MM.1S (cell line): ENCODE data around the gene HPS5.

Experiments used
- DNase-seq: peaks from one replicate; pipeline ENCODE4 v3.0.0-alpha.2; 2015
- H2AFZ ChIP-seq: fragments of 300-600 bp; sonication (generic); 2 replicates; pipeline ENCODE4 v1.6.0; 2016; ENCODE audit warnings: antibody characterized with exemption, low read length
- H3F3A ChIP-seq: fragments of 300-600 bp; sonication (generic); 2 replicates; pipeline ENCODE4 v1.6.1; 2016; ENCODE audit warnings: mild to moderate bottlenecking, antibody characterized with exemption, low read length, moderate library complexity, mixed read lengths; ENCODE audit not compliant: insufficient read depth
- H3K27ac ChIP-seq: fragments of 300-600 bp; sonication (generic); 2 replicates; pipeline ENCODE4 v1.5.1; 2016; ENCODE audit warnings: mild to moderate bottlenecking, low read length
- H3K27me3 ChIP-seq: fragments of 300-600 bp; sonication (generic); replicated peaks from 2 replicates; pipeline ENCODE4 v1.6.0; 2016; ENCODE audit warnings: low read length; ENCODE audit not compliant: insufficient read depth
- H3K36me3 ChIP-seq: fragments of 300-600 bp; sonication (generic); replicated peaks from 2 replicates; pipeline ENCODE4 v1.6.1; 2016; ENCODE audit warnings: mild to moderate bottlenecking, low read length, mixed read lengths; ENCODE audit not compliant: insufficient read depth
- H3K4me1 ChIP-seq: fragments of 300-600 bp; sonication (generic); 2 replicates; pipeline ENCODE4 v1.6.1; 2016; ENCODE audit warnings: low read length, mixed read lengths
- H3K4me2 ChIP-seq: fragments of 300-600 bp; sonication (generic); 2 replicates; pipeline ENCODE4 v1.6.0; 2016; ENCODE audit warnings: low read depth, low read length
- H3K4me3 ChIP-seq: fragments of 300-600 bp; sonication (generic); 2 replicates; pipeline ENCODE4 v1.5.1; 2016; ENCODE audit warnings: low read length, mixed read lengths
- H3K79me2 ChIP-seq: fragments of 300-600 bp; sonication (generic); 2 replicates; pipeline ENCODE4 v1.6.1; 2016; ENCODE audit warnings: mixed run types, low read length, mixed read lengths
- H3K9ac ChIP-seq: fragments of 300-600 bp; sonication (generic); 2 replicates; pipeline ENCODE4 v1.6.1; 2016; ENCODE audit warnings: low read length, mixed read lengths
- H3K9me2 ChIP-seq: fragments of 300-600 bp; sonication (generic); replicated peaks from 2 replicates; pipeline ENCODE4 v1.6.1; 2016; ENCODE audit warnings: mild to moderate bottlenecking, low read length, mixed read lengths; ENCODE audit not compliant: insufficient read depth
- H3K9me3 ChIP-seq: fragments of 300-600 bp; sonication (generic); replicated peaks from 2 replicates; pipeline ENCODE4 v1.6.1; 2016; ENCODE audit warnings: mild to moderate bottlenecking, low read length, mixed read lengths; ENCODE audit not compliant: insufficient read depth
- H4K20me1 ChIP-seq: fragments of 300-600 bp; sonication (generic); 2 replicates; pipeline ENCODE4 v1.6.1; 2016; ENCODE audit warnings: mild to moderate bottlenecking, low read length, moderate library complexity, mixed read lengths; ENCODE audit not compliant: insufficient read depth
- CTCF ChIP-seq: fragments of 300-600 bp; sonication (generic); IDR thresholded peaks from 2 replicates; pipeline ENCODE4 v1.5.1; 2016; ENCODE audit warnings: antibody characterized with exemption, low read length, mixed read lengths
- EZH2 ChIP-seq: fragments of 300-600 bp; sonication (generic); optimal IDR thresholded peaks from 2 replicates; pipeline ENCODE3; 2017; ENCODE audit warnings: low read depth, mild to moderate bottlenecking, antibody characterized with exemption, low read length, mixed read lengths
- EZH2phosphoT487 ChIP-seq: fragments of 300-600 bp; sonication (generic); IDR thresholded peaks from 2 replicates; pipeline ENCODE4 v1.6.1; 2018; ENCODE audit warnings: antibody characterized with exemption, low read length

Gene HPS5

GRCh38 chr11:18235394-18236334 is 86.3 kb downstream of the HPS5 start:
- no peaks in the 10 kb centered on the region for H3K79me2 ChIP-seq
- H3K4me1 ChIP-seq = no peaks in the 10 kb centered on the region
- H3K9ac ChIP-seq = no peak overlapping the region
- no peaks in the 10 kb centered on the region for H3K9me3 ChIP-seq
- no peaks in the 10 kb centered on the region for H3K36me3 ChIP-seq
- H3K27ac ChIP-seq = no peak overlapping the region
- DNase-seq = no peak
- TF ChIP-seq CTCF = no peak
- no peak for TF ChIP-seq EZH2phosphoT487
- no peaks in the 10 kb centered on the region for H4K20me1 ChIP-seq
- no peak overlapping the region for H2AFZ ChIP-seq
- no peaks in the 10 kb centered on the region for H3F3A ChIP-seq
- no peaks in the 10 kb centered on the region for H3K9me2 ChIP-seq
- H3K27me3 ChIP-seq = peaks cover 4% of the 10 kb centered on the region; the same call in 1 of the 2 replicates
- H3K4me3 ChIP-seq = no peak overlapping the region
- H3K4me2 ChIP-seq = no peak overlapping the region

GRCh38 chr11:18233912-18234311 is 88.0 kb downstream of the HPS5 start:
- no peak for DNase-seq
- Histone ChIP-seq H3K4me1 (peaks cover 6% of the 10 kb centered on the region), H3K9me3 (no peaks in the 10 kb centered on the region), H3K4me3 (no peak overlapping the region), H3F3A (peaks cover 8% of the 10 kb centered on the region; the same call in 1 of the 2 replicates), H3K79me2 (no peaks in the 10 kb centered on the region), H4K20me1 (no peaks in the 10 kb centered on the region), H3K27me3 (peaks cover 4% of the 10 kb centered on the region; the same call in 1 of the 2 replicates), H3K36me3 (no peaks in the 10 kb centered on the region), H3K27ac (no peak overlapping the region), H2AFZ (no peak overlapping the region), H3K9me2 (no peaks in the 10 kb centered on the region), H3K4me2 (no peak overlapping the region), H3K9ac (no peak overlapping the region)
- no peak for TF ChIP-seq EZH2
- TF ChIP-seq CTCF = no peak
- no peak for TF ChIP-seq EZH2phosphoT487

GRCh38 chr11:18230859-18231258 is 91.1 kb downstream of the HPS5 start:
- Histone ChIP-seq H3K9ac (no peak overlapping the region), H4K20me1 (no peaks in the 10 kb centered on the region), H3K4me1 (peaks cover 13% of the 10 kb centered on the region), H3K79me2 (no peaks in the 10 kb centered on the region), H3K4me2 (no peak overlapping the region), H3K4me3 (no peak overlapping the region), H2AFZ (no peak overlapping the region), H3F3A (peaks cover 8% of the 10 kb centered on the region; the same call in 1 of the 2 replicates), H3K36me3 (no peaks in the 10 kb centered on the region), H3K27ac (no peak overlapping the region), H3K27me3 (no peaks in the 10 kb centered on the region), H3K9me3 (no peaks in the 10 kb centered on the region), H3K9me2 (no peaks in the 10 kb centered on the region)
- TF ChIP-seq EZH2 = no peak
- no peak for TF ChIP-seq CTCF
- no peak for TF ChIP-seq EZH2phosphoT487
- no peak for DNase-seq
